Vagina (tissue), 2 donors: ENCODE results near the gene TRAPPC13.

ENCODE experiments used
- POLR2A ChIP-seq, 2 donors: fragments of 450-650 bp; IDR thresholded peaks; one replicate each; pipeline ENCODE4 v1.6.1; 2017; ENCODE audit warnings: antibody characterized with exemption in 2 of 2, mild to moderate bottlenecking in 2 of 2, moderate library complexity in 2 of 2
- POLR2AphosphoS5 ChIP-seq, 2 donors: sonication (generic); formaldehyde crosslinking; IDR thresholded peaks; one replicate each; pipeline ENCODE4 v1.9.0; 2017; ENCODE audit warnings: antibody characterized with exemption in 2 of 2, mild to moderate bottlenecking in 2 of 2, low read depth in 1 of 2; ENCODE audit not compliant: insufficient read depth in 1 of 2
- TF ChIP-seq, protein P1 (sequence below), 3 experiments: fragments of 450-650 bp in 2 of 3; fragments of 200-600 bp in 1 of 3; sonication (generic) in 1 of 3; IDR thresholded peaks; one replicate each; pipeline ENCODE4 v1.5.1; 2017 to 2019; ENCODE audit warnings: antibody characterized with exemption in 3 of 3, mild to moderate bottlenecking in 2 of 3, moderate library complexity in 2 of 3

DNA sequence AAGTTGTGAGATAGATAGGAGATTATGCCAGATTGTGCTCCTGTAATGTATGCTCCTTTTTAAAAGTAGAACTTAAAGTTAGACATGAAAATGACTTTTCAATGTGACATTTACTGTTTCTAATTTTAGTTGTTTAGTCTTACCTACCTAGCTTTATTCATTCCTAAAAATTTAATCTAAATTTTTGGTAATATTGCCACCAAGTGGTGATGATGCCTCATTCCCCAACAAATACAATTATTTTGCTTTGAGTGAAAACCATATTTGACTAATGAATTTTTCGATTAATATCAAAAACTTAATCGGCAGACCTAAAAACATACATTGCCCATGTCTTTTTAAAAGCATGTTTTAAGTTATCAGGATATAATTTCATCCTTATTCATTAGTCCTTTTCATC is 36.1 kb upstream of the TRAPPC13 start:
- no peak for TF ChIP-seq POLR2A (IDR thresholded peaks at IDR 0.05)
- TF ChIP-seq, protein P1, sequence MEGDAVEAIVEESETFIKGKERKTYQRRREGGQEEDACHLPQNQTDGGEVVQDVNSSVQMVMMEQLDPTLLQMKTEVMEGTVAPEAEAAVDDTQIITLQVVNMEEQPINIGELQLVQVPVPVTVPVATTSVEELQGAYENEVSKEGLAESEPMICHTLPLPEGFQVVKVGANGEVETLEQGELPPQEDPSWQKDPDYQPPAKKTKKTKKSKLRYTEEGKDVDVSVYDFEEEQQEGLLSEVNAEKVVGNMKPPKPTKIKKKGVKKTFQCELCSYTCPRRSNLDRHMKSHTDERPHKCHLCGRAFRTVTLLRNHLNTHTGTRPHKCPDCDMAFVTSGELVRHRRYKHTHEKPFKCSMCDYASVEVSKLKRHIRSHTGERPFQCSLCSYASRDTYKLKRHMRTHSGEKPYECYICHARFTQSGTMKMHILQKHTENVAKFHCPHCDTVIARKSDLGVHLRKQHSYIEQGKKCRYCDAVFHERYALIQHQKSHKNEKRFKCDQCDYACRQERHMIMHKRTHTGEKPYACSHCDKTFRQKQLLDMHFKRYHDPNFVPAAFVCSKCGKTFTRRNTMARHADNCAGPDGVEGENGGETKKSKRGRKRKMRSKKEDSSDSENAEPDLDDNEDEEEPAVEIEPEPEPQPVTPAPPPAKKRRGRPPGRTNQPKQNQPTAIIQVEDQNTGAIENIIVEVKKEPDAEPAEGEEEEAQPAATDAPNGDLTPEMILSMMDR (IDR thresholded peaks at IDR 0.05) = no peak
- TF ChIP-seq POLR2AphosphoS5 (IDR thresholded peaks at IDR 0.05; ENCODE audit: insufficient read depth in 1 of 2, low read depth in 1 of 2) = no peak
